ENCODE data around the gene MRPL4.
A peak's percentile ranks its signal among the peaks of the same experiment; 100 is the strongest.

The MRPL4 gene

DNA sequence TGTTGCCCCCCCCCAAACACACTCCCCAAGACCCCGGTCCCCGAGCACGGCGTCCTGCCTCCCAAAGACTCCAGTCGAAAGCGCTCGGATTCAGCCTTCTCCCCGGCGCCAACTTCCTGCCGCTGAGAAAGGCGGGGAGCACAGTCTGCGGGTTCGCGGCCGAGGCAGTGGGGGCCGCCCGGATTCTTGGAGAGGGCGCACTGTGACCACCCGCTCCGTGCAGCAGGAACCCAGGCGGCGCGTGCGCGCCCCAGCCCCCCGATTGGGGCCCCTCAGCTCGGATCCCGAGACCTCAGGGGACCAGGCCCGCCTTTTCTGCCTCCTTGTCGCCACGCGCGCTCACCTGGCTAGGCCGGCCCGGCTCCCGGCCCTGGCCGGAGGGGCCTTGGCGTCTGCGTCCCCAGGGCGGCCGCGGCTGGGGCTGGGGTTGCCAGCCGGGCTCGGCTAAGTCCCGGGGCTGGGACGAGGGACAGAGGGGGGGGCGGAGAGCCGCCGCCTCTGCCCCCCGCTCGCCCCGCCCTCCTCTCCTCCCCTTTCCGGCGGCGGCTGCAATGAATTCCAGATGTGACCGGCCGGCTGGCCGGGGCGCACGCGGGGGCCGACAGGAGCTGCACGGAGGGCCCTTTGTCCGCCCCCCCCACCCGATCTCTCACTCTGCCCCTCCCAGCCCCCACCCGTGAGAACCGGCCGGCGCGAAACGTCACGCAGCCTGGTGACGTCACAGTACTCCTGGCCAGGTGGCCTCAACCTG is 21.0 kb upstream of the MRPL4 start, which contains the start of gene S1PR2:
Gene S1PR2 (minus strand): TSS at position 471 of the 751 bp plus-strand sequence. CDS start 6,426 bp downstream, outside the sequence.
- no peaks in the 10 kb centered on the region for H3K9me2 ChIP-seq (ENCODE audit: low read depth, low read length)
- H3K4me3 ChIP-seq (ENCODE audit: low read depth, low read length, poor library complexity, severe bottlenecking), result peak within 1 kb of the TSS; percentile 96
- H3K27me3 ChIP-seq (ENCODE audit: insufficient read depth, low read length), result no peaks in the 10 kb centered on the region
- peaks cover 48% of the 10 kb centered on the region for H3K79me2 ChIP-seq (ENCODE audit: insufficient read depth, low read length)
- peak within 1 kb of the TSS; percentile 98 for H3K27ac ChIP-seq (ENCODE audit: low read depth, low read length, poor library complexity, severe bottlenecking)
- H3K4me2 ChIP-seq (ENCODE audit: low read length), result peak within 1 kb of the TSS; percentile 69
- H3K36me3 ChIP-seq (ENCODE audit: insufficient read depth, low read length), result peaks cover 32% of the 10 kb centered on the region; the same call in 1 of the 2 replicates
- no peak within 1 kb of the TSS for H2AFZ ChIP-seq (ENCODE audit: low read length)
- no peak for TF ChIP-seq EZH2 (IDR thresholded peaks at IDR 0.05; ENCODE audit: borderline replicate concordance, low read length)
- no peak for TF ChIP-seq CTCF (IDR thresholded peaks at IDR 0.05; ENCODE audit: low read length)
- H3K4me1 ChIP-seq (ENCODE audit: insufficient read depth, low read length, severe bottlenecking), result peaks cover 76% of the 10 kb centered on the region
- H3K9me3 ChIP-seq (ENCODE audit: low read length), result no peaks in the 10 kb centered on the region
- H3F3A ChIP-seq (ENCODE audit: insufficient read depth, low read length), result peaks cover 8% of the 10 kb centered on the region; the same call in 1 of the 2 replicates
- H4K20me1 ChIP-seq (ENCODE audit: insufficient read depth, low read length), result no peaks in the 10 kb centered on the region
- H3K9ac ChIP-seq (ENCODE audit: low read length), result peak within 1 kb of the TSS; percentile 91

DNA sequence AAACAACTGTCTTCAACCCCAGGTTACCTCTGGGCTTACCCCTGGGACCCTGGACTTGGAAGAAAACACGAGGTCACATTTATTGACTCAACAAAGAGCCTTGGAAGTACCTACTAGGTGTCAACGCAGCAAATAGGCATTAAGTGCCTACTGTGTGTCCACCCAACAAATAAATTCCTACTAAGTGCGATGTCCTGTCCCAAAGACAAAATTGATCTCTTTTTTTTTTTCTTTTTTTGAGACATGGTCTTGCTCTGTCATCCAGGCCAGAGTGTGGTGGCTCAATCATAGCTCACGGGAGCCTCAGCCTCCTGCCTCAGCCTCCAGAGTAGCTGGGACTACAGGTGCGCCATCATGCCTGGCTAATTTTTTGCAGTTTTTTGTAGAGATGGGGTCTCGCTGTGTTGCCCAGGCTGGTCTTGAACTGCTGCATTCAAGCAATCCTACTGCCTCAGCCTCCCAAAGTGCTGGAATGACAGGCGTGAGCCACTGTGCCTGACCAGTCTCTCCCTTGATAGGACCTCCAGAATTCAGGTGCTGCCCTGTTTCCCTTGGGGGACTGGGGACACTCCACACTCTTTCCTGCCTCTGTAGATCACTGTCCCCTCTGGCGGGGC is 20.3 kb upstream of the MRPL4 start:
- Histone ChIP-seq H3K4me3 (ENCODE audit: low read depth, low read length, poor library complexity, severe bottlenecking) (peak overlapping the region; percentile 96), H3K4me2 (ENCODE audit: low read length) (peak overlapping the region; percentile 69), H3K27ac (ENCODE audit: low read depth, low read length, poor library complexity, severe bottlenecking) (peak overlapping the region; percentile 98), H3K4me1 (ENCODE audit: insufficient read depth, low read length, severe bottlenecking) (peaks cover 76% of the 10 kb centered on the region), H3F3A (ENCODE audit: insufficient read depth, low read length) (peaks cover 8% of the 10 kb centered on the region; the same call in 1 of the 2 replicates), H3K27me3 (ENCODE audit: insufficient read depth, low read length) (no peaks in the 10 kb centered on the region), H4K20me1 (ENCODE audit: insufficient read depth, low read length) (no peaks in the 10 kb centered on the region), H3K9me2 (ENCODE audit: low read depth, low read length) (no peaks in the 10 kb centered on the region), H3K9me3 (ENCODE audit: low read length) (no peaks in the 10 kb centered on the region), H3K9ac (ENCODE audit: low read length) (peak overlapping the region; percentile 91), H3K36me3 (ENCODE audit: insufficient read depth, low read length) (peaks cover 26% of the 10 kb centered on the region; the same call in 1 of the 2 replicates), H2AFZ (ENCODE audit: low read length) (no peak overlapping the region), H3K79me2 (ENCODE audit: insufficient read depth, low read length) (peaks cover 42% of the 10 kb centered on the region)
- TF ChIP-seq CTCF (IDR thresholded peaks at IDR 0.05; ENCODE audit: low read length), result no peak
- TF ChIP-seq EZH2 (IDR thresholded peaks at IDR 0.05; ENCODE audit: borderline replicate concordance, low read length), result no peak

DNA sequence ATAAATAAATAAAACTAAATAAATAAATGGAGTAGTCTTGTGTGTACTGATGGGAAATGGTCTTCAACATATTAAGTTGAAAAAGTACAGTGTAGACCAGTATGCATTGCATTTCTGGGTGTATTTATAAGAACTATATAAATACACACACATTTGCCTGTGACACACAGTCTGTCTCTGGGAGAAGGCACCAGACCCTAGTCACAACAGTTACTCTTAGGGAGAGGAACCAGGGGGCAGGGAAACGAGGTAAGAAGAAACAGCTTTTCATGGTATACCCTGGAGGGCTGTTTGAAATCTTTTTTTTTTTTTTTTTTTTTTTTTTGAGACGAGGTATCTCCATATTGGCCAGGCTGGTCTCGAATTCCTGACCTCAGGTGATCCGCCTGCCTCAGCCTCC is 18.1 kb upstream of the MRPL4 start:
- no peak overlapping the region for H3K4me2 ChIP-seq (ENCODE audit: low read length)

More for the DNA sequence above, 18.1 kb upstream of the MRPL4 start:
- Histone ChIP-seq H2AFZ (ENCODE audit: low read length) (no peak overlapping the region), H3K36me3 (ENCODE audit: insufficient read depth, low read length) (peaks cover 9% of the 10 kb centered on the region; the same call in 1 of the 2 replicates), H3K27me3 (ENCODE audit: insufficient read depth, low read length) (no peaks in the 10 kb centered on the region), H3F3A (ENCODE audit: insufficient read depth, low read length) (peaks cover 8% of the 10 kb centered on the region; the same call in 1 of the 2 replicates), H4K20me1 (ENCODE audit: insufficient read depth, low read length) (no peaks in the 10 kb centered on the region), H3K9me3 (ENCODE audit: low read length) (no peaks in the 10 kb centered on the region), H3K79me2 (ENCODE audit: insufficient read depth, low read length) (peaks cover 22% of the 10 kb centered on the region), H3K9me2 (ENCODE audit: low read depth, low read length) (no peaks in the 10 kb centered on the region), H3K27ac (ENCODE audit: low read depth, low read length, poor library complexity, severe bottlenecking) (peak overlapping the region; percentile 98), H3K4me3 (ENCODE audit: low read depth, low read length, poor library complexity, severe bottlenecking) (no peak overlapping the region), H3K4me1 (ENCODE audit: insufficient read depth, low read length, severe bottlenecking) (peaks cover 76% of the 10 kb centered on the region), H3K9ac (ENCODE audit: low read length) (no peak overlapping the region)
- TF ChIP-seq CTCF (IDR thresholded peaks at IDR 0.05; ENCODE audit: low read length) (no peak), EZH2 (IDR thresholded peaks at IDR 0.05; ENCODE audit: borderline replicate concordance, low read length) (no peak)

Data from OCI-LY1 (cell line).